HG02981 (cell line): ENCODE measurements around the gene SFN.

ENCODE experiments used
- ATAC-seq: cut with Tn5 transposase; IDR thresholded peaks from one replicate; pipeline ENCODE4 v1.9.1; 2021; ENCODE audit warnings: mild to moderate bottlenecking, moderate library complexity; ENCODE audit not compliant: unreplicated experiment

SFN gene

GRCh38 chr1:26910343-26911160 lies 47.6 kb downstream of the SFN start:
- ATAC-seq: no peak

DNA sequence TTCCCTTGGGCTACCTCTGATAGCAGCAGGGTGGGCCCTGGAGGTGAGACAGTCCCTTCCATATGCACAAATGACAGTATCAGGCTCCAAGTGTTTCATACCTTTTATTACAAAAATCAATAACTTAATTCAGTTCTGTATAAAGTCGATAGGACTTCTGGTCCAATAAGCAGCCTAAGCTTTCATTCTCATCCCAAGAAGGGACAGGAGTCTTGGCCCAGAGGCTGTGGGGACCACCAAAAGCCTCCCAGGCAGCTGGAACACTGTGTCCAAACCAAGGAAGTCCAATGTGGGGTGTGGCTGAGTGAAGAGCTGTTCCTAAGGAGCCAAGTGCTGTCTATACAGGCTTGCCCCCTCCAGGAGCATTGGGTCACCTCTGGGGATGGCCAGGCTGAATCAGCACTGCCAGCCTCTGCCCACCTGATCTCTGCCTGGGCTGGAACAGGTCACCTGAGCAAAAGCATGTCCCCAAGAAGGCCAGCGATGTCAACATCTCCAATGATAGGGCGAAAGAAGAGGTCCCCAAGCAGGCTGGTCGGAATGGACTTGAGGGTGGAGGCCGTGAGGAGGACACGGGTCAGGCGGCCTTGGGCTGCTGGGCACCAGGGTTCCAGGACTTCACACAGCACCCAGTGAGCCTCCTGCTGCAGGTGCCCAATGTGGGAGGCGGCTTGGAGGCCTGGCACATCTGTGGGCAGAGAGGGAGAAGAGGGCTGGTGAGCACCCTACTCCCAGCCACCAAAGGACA lies 48.6 kb downstream of the SFN start:
- no peak for ATAC-seq

DNA sequence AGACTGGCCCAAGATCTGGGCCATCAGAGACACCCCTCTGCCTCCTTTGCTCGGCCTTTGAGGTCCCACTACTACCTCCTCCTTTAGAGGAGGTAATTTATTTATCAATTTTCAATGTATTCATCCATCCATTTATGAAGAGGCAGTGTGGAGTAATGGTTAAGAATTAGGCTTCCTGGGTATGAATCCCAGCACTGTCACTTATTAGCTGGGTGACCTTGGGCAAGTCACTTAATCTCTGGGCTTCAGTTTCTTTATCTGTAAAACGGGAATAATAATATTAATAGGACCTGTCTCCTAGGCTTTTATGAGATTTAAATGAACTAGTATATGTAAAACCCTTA lies 49.2 kb downstream of the SFN start:
- ATAC-seq: no peak

DNA sequence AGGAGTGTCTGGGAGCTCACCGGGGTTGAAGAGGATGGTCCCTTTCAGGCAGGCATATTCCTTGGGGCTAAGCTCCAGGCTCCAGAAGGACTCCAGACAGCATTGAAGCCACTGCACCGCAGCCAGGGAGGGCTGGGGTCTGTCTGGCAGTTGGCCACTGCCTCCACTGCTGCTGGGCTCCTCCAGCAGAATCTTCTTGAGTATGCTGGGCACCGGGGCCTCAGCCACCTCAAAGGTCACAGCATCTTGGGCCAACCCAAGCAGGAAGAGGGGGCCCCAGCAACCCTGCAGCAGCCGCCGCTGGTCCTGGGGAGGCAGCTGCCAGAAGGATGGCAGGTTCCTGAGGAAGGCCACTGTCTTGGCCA lies 50.4 kb downstream of the SFN start:
- ATAC-seq: no peak
